T47D (cell line): Measurements from ENCODE around the gene ADCY4.
A peak's percentile ranks its signal among the peaks of the same experiment; 100 is the strongest.
"Not testable (repeated sequence)": the region's sequence is repeated elsewhere in the genome, so short reads cannot be mapped to it uniquely, and the experiment has no call there.

Source experiments
- DNase-seq, 2 experiments: peaks; one replicate each; pipeline versions ENCODE4 v3.0.0 to v3.0.0-alpha.2; 2011 to 2012; ENCODE audit warnings: low read depth in 1 of 2, low spot score in 1 of 2
- JUND ChIP-seq: IDR thresholded peaks from 2 replicates; pipeline ENCODE4 v1.6.1; 2012; ENCODE audit warnings: low read depth
- in situ Hi-C: cut with HindIII; loops from 2 replicates; pipeline ENCODE4 v1.10.0; 2016; ENCODE audit warnings: low sequenced_read_pairs, low pct_unique_long_range_greater_than_20kb

Gene ADCY4

GRCh38 chr14:24329073-24329663 is 5.7 kb downstream of the ADCY4 start:
- in situ Hi-C loops = no loop called here
- DNase-seq = no peak
- TF ChIP-seq JUND = no peak

GRCh38 chr14:24327914-24328313 is 7.0 kb downstream of the ADCY4 start:
- in situ Hi-C loops = not testable (repeated sequence)
- DNase-seq = peak in 1 of 2 experiments; percentile 21

- DNase-seq = no peak
- no peak for TF ChIP-seq JUND
- in situ Hi-C loops = no loop called here
Measured at GRCh38 chr14:24327303-24327702, 7.6 kb downstream of the ADCY4 start.

- in situ Hi-C loops = no loop called here
- TF ChIP-seq JUND = no peak
- no peak for DNase-seq
Measured at GRCh38 chr14:24325963-24326362, 8.9 kb downstream of the ADCY4 start.

GRCh38 chr14:24325041-24325530 is 9.8 kb downstream of the ADCY4 start:
- no peak for DNase-seq
- no peak for TF ChIP-seq JUND
- in situ Hi-C loops = no loop called here

GRCh38 chr14:24324024-24324423 is 10.8 kb downstream of the ADCY4 start:
- TF ChIP-seq JUND = no peak
- in situ Hi-C loops = no loop called here
- DNase-seq = no peak

GRCh38 chr14:24323341-24323740 is 11.5 kb downstream of the ADCY4 start:
- DNase-seq = no peak
- no peak for TF ChIP-seq JUND
- in situ Hi-C loops = no loop called here

GRCh38 chr14:24322672-24323071 is 12.2 kb downstream of the ADCY4 start:
- no peak for TF ChIP-seq JUND
- no peak for DNase-seq
- in situ Hi-C loops = no loop called here

GRCh38 chr14:24321212-24321975 is 13.5 kb downstream of the ADCY4 start:
- no peak for TF ChIP-seq JUND
- in situ Hi-C loops = no loop called here
- DNase-seq = no peak

GRCh38 chr14:24317141-24317928 is 17.5 kb downstream of the ADCY4 start:
- DNase-seq = no peak
- in situ Hi-C loops = no loop called here
- TF ChIP-seq JUND = no peak

- DNase-seq = no peak
- no peak for TF ChIP-seq JUND
- in situ Hi-C loops = no loop called here
Measured at GRCh38 chr14:24316597-24316950, 18.3 kb downstream of the ADCY4 start.

GRCh38 chr14:24315807-24316596 is 18.9 kb downstream of the ADCY4 start:
- in situ Hi-C loops = no loop called here
- no peak for DNase-seq
- TF ChIP-seq JUND = no peak
